ENCODE measurements around the gene TOE1.

TOE1 gene

GRCh38 chr1:45346473-45346872, 6.5 kb downstream of the TOE1 start:
- no peak for FAIRE-seq
- TF ChIP-seq CTCF (IDR thresholded peaks at IDR 0.05; ENCODE audit: insufficient read depth, missing control alignments), result no peak
- no peak for DNase-seq (ENCODE audit: insufficient read length, low spot score)

GRCh38 chr1:45348020-45348419, 8.1 kb downstream of the TOE1 start:
- DNase-seq (ENCODE audit: insufficient read length, low spot score) (no peak), FAIRE-seq (no peak)
- TF ChIP-seq CTCF (IDR thresholded peaks at IDR 0.05; ENCODE audit: insufficient read depth, missing control alignments), result no peak

- FAIRE-seq (no peak), DNase-seq (ENCODE audit: insufficient read length, low spot score) (no peak)
- no peak for TF ChIP-seq CTCF (IDR thresholded peaks at IDR 0.05; ENCODE audit: insufficient read depth, missing control alignments)
Observed at GRCh38 chr1:45348609-45348965, 8.6 kb downstream of the TOE1 start.

GRCh38 chr1:45348966-45349677, 9.2 kb downstream of the TOE1 start:
- DNase-seq (ENCODE audit: insufficient read length, low spot score) (no peak), FAIRE-seq (no peak)
- TF ChIP-seq CTCF (IDR thresholded peaks at IDR 0.05; ENCODE audit: insufficient read depth, missing control alignments), result no peak

GRCh38 chr1:45351508-45351907, 11.5 kb downstream of the TOE1 start:
- DNase-seq (ENCODE audit: insufficient read length, low spot score) (no peak), FAIRE-seq (no peak)
- TF ChIP-seq CTCF (IDR thresholded peaks at IDR 0.05; ENCODE audit: insufficient read depth, missing control alignments), result no peak

GRCh38 chr1:45353685-45354084, 13.7 kb downstream of the TOE1 start:
- DNase-seq (ENCODE audit: insufficient read length, low spot score) (no peak), FAIRE-seq (no peak)
- TF ChIP-seq CTCF (IDR thresholded peaks at IDR 0.05; ENCODE audit: insufficient read depth, missing control alignments), result no peak

GRCh38 chr1:45354838-45355237, 14.9 kb downstream of the TOE1 start:
- no peak for FAIRE-seq

More at GRCh38 chr1:45354838-45355237, 14.9 kb downstream of the TOE1 start:
- no peak for DNase-seq (ENCODE audit: insufficient read length, low spot score)
- no peak for TF ChIP-seq CTCF (IDR thresholded peaks at IDR 0.05; ENCODE audit: insufficient read depth, missing control alignments)

Data from D721Med (cell line).